Neural progenitor cell (in vitro differentiated cells): ENCODE data around the gene MAGI2. TPM values are rescaled to one million over a fixed set of nuclear protein-coding genes. Genes with fewer than 3 reads are reported as not detected.
A peak's percentile ranks its signal among the peaks of the same experiment; 100 is the strongest.

Experiments used
- DNase-seq: peaks from one replicate; pipeline ENCODE4 v3.0.0-alpha.2; 2016; ENCODE audit warnings: low spot score
- H2AFZ ChIP-seq: fragments of 200-600 bp; sonication (generic); replicated peaks from 2 replicates; pipeline ENCODE4 v1.6.1; 2016; ENCODE audit warnings: antibody characterized with exemption
- H3F3A ChIP-seq: fragments of 200-600 bp; sonication (generic); 2 replicates; pipeline ENCODE4 v1.6.1; 2016; ENCODE audit warnings: antibody characterized with exemption, low read depth
- H3K27ac ChIP-seq: fragments of 200-600 bp; sonication (generic); 2 replicates; pipeline ENCODE4 v1.5.1; 2016; ENCODE audit warnings: mild to moderate bottlenecking
- H3K27me3 ChIP-seq: fragments of 200-600 bp; sonication (generic); 2 replicates; pipeline ENCODE4 v1.6.1; 2016; ENCODE audit warnings: mild to moderate bottlenecking, moderate library complexity
- H3K36me3 ChIP-seq: fragments of 200-600 bp; sonication (generic); 2 replicates; pipeline ENCODE4 v1.5.1; 2016
- H3K4me1 ChIP-seq: fragments of 200-600 bp; sonication (generic); 2 replicates; pipeline ENCODE4 v1.6.1; 2016; ENCODE audit warnings: mixed run types
- H3K4me2 ChIP-seq: fragments of 200-600 bp; sonication (generic); 2 replicates; pipeline ENCODE4 v1.6.1; 2016
- H3K4me3 ChIP-seq: fragments of 200-600 bp; sonication (generic); 2 replicates; pipeline ENCODE4 v1.5.1; 2016
- H3K79me2 ChIP-seq: fragments of 200-600 bp; sonication (generic); 2 replicates; pipeline ENCODE4 v1.6.1; 2016; ENCODE audit warnings: low read depth
- H3K9ac ChIP-seq: fragments of 200-600 bp; sonication (generic); 2 replicates; pipeline ENCODE4 v1.6.1; 2016
- H3K9me3 ChIP-seq: fragments of 200-600 bp; sonication (generic); 2 replicates; pipeline ENCODE4 v1.5.1; 2016; ENCODE audit warnings: low read depth
- H4K20me1 ChIP-seq: fragments of 200-600 bp; sonication (generic); 2 replicates; pipeline ENCODE4 v1.6.1; 2016; ENCODE audit warnings: low read depth
- H3K27ac Mint-ChIP-seq: 3 replicates; pipeline ENCODE4 v1.8.0; 2021; ENCODE audit warnings: mixed read lengths
- H3K27me3 Mint-ChIP-seq: 2 replicates; pipeline ENCODE4 v1.8.0; 2022; ENCODE audit warnings: low read depth, mild to moderate bottlenecking, inconsistent platforms, moderate library complexity, mixed read lengths; ENCODE audit not compliant: insufficient read depth
- H3K36me3 Mint-ChIP-seq: 3 replicates; pipeline ENCODE4 v1.8.0; 2021; ENCODE audit warnings: mixed read lengths
- H3K4me1 Mint-ChIP-seq: 3 replicates; pipeline ENCODE4 v1.8.0; 2021; ENCODE audit warnings: mixed read lengths
- H3K4me3 Mint-ChIP-seq: 3 replicates; pipeline ENCODE4 v1.8.0; 2021; ENCODE audit warnings: mild to moderate bottlenecking, moderate library complexity, mixed read lengths
- H3K9me3 Mint-ChIP-seq: 3 replicates; pipeline ENCODE4 v1.8.0; 2020; ENCODE audit warnings: mixed read lengths
- EZH2 ChIP-seq: fragments of 200-600 bp; sonication (generic); IDR thresholded peaks from 2 replicates; pipeline ENCODE4 v1.6.1; 2017; ENCODE audit warnings: antibody characterized with exemption, mild to moderate bottlenecking, moderate library complexity
- EZH2phosphoT487 ChIP-seq: fragments of 200-600 bp; sonication (generic); IDR thresholded peaks from 2 replicates; pipeline ENCODE4 v1.6.1; 2017; ENCODE audit warnings: antibody characterized with exemption
- total RNA-seq: library from RNA; depleted of rRNA; stranded (reverse); fragments of >200 nt; gene quantifications from 2 replicates; pipeline ENCODE4 v1.2.3, GENCODE V29; 2015; ENCODE audit warnings: low replicate concordance
- TF ChIP-seq, protein P1 (sequence below): fragments of 200-600 bp; sonication (generic); IDR thresholded peaks from 2 replicates; pipeline ENCODE4 v1.5.1; 2017; ENCODE audit warnings: antibody characterized with exemption, mild to moderate bottlenecking

The MAGI2 gene
- total RNA-seq, 1 donor from 2014 or later = 5.8 TPM

DNA sequence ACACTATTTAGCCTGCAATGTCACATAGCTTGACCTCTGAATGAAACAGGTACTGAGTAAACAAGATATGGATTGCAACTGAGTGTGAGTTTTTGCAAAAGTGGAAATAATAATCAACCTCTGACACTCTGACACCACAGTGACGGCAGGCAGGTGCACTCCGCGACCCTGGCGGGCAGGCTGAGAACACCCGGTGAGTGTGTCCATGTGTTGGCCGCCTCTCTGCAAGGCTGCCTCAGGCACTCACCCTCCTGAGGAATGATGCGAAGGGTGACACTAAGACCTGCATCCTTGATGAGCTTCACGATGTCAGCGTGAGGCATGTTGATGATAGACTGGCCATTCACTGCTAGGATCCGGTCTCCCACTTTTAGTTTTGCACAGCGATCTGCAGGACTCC, 1318.7 kb downstream of the MAGI2 start:
- H2AFZ ChIP-seq = peak overlapping the region; percentile 42
- no peaks in the 10 kb centered on the region for H3K27me3 Mint-ChIP-seq
- no peaks in the 10 kb centered on the region for H3K79me2 ChIP-seq
- no peak overlapping the region for H3K27ac Mint-ChIP-seq
- H3F3A ChIP-seq = no peaks in the 10 kb centered on the region
- H3K9ac ChIP-seq = no peak overlapping the region
- no peaks in the 10 kb centered on the region for H3K9me3 Mint-ChIP-seq
- peaks cover 2% of the 10 kb centered on the region for H3K36me3 Mint-ChIP-seq
- H3K36me3 ChIP-seq = no peaks in the 10 kb centered on the region
- H3K4me1 Mint-ChIP-seq = peaks cover 17% of the 10 kb centered on the region
- DNase-seq = no peak
- no peak overlapping the region for H3K4me3 ChIP-seq
- no peaks in the 10 kb centered on the region for H4K20me1 ChIP-seq
- H3K4me1 ChIP-seq = no peaks in the 10 kb centered on the region
- H3K27me3 ChIP-seq = no peaks in the 10 kb centered on the region
- TF ChIP-seq, protein P1, sequence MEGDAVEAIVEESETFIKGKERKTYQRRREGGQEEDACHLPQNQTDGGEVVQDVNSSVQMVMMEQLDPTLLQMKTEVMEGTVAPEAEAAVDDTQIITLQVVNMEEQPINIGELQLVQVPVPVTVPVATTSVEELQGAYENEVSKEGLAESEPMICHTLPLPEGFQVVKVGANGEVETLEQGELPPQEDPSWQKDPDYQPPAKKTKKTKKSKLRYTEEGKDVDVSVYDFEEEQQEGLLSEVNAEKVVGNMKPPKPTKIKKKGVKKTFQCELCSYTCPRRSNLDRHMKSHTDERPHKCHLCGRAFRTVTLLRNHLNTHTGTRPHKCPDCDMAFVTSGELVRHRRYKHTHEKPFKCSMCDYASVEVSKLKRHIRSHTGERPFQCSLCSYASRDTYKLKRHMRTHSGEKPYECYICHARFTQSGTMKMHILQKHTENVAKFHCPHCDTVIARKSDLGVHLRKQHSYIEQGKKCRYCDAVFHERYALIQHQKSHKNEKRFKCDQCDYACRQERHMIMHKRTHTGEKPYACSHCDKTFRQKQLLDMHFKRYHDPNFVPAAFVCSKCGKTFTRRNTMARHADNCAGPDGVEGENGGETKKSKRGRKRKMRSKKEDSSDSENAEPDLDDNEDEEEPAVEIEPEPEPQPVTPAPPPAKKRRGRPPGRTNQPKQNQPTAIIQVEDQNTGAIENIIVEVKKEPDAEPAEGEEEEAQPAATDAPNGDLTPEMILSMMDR = no peak
- no peak for TF ChIP-seq EZH2
- no peak for TF ChIP-seq EZH2phosphoT487
- H3K4me3 Mint-ChIP-seq = no peak overlapping the region
- no peaks in the 10 kb centered on the region for H3K9me3 ChIP-seq
- H3K4me2 ChIP-seq = no peak overlapping the region
- no peak overlapping the region for H3K27ac ChIP-seq

DNA sequence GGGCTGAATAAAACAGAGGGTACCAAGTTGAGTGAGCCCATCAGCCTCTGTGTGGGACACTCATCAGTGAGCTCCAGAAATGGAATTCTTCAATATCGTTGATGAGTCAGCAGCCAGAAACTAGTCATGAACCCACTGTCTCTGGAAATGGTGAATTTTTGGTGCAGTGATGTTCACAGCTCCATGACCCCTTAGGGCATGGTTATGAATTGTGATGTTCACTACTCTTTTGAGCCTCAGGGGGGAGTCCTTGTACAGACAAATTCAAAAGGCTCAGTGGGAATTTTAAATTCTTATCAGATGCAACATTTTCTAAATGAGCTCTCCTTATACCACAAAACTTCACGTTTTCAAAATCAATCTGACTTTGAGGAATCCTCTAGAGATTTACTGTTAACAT, 1319.2 kb downstream of the MAGI2 start:
- H3K27ac Mint-ChIP-seq = no peak overlapping the region
- peak; percentile 37 for DNase-seq
- H3K27me3 Mint-ChIP-seq = no peaks in the 10 kb centered on the region
- H3K4me1 Mint-ChIP-seq = peaks cover 13% of the 10 kb centered on the region
- H3K9ac ChIP-seq = no peak overlapping the region
- TF ChIP-seq EZH2phosphoT487 (no peak), EZH2 (no peak)
- TF ChIP-seq, protein P1 = peak; percentile 70
- H3K79me2 ChIP-seq = no peaks in the 10 kb centered on the region
- no peaks in the 10 kb centered on the region for H3K36me3 ChIP-seq
- no peaks in the 10 kb centered on the region for H4K20me1 ChIP-seq
- no peak overlapping the region for H3K4me3 Mint-ChIP-seq
- H3K27ac ChIP-seq = no peak overlapping the region
- no peaks in the 10 kb centered on the region for H3K9me3 Mint-ChIP-seq
- H3K36me3 Mint-ChIP-seq = peaks cover 2% of the 10 kb centered on the region
- H3K4me1 ChIP-seq = no peaks in the 10 kb centered on the region
- H3K4me3 ChIP-seq = no peak overlapping the region
- H3K27me3 ChIP-seq = no peaks in the 10 kb centered on the region
- no peaks in the 10 kb centered on the region for H3F3A ChIP-seq
- H3K4me2 ChIP-seq = no peak overlapping the region
- H2AFZ ChIP-seq = no peak overlapping the region
- H3K9me3 ChIP-seq = no peaks in the 10 kb centered on the region

DNA sequence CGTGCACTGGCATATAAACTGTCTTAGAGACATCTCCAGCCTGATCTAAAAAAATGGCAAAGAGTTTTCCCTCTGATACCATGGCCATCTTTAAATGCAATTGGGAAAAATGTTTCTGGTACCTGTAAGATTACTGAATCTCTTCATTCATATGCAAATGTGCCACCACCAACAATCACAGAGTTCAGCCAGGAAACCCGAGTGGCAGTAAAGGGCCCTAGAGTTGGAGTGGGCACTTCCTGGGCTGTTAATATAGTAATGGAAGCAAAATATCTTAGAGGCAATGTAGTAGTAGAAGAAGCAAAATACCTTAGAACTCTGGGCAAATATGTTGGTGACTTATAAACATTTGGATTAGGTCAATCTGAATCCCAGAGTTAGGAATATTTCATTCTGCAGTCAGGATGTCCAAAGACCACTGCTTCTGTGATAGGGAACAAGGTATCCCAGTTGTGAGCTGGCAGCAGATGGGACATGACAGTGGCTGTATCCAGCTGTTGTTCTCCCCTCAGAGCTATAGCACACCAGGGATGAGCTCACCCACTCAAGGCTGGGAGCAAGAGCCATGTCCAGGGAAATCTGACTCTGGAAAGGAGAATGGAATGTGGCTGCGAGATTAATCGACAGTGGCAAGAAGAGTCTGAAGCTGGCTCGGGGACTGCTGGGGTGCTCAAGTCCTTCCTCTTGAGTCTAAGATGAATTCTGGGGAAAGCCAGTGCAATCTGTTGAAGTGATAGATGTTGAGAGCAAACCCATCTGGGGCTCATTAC, 1322.8 kb downstream of the MAGI2 start:
- H3K36me3 ChIP-seq = no peaks in the 10 kb centered on the region
- H3K4me3 ChIP-seq = no peak overlapping the region
- no peaks in the 10 kb centered on the region for H4K20me1 ChIP-seq
- H3K4me3 Mint-ChIP-seq = no peak overlapping the region
- H3K36me3 Mint-ChIP-seq = peaks cover 2% of the 10 kb centered on the region
- TF ChIP-seq, protein P1 = no peak
- TF ChIP-seq EZH2 = no peak
- TF ChIP-seq EZH2phosphoT487 = no peak
- peaks cover 15% of the 10 kb centered on the region for H3K4me1 Mint-ChIP-seq
- H3K9me3 ChIP-seq = no peaks in the 10 kb centered on the region
- no peak overlapping the region for H3K27ac Mint-ChIP-seq
- no peaks in the 10 kb centered on the region for H3K27me3 Mint-ChIP-seq
- H3K27me3 ChIP-seq = no peaks in the 10 kb centered on the region
- no peaks in the 10 kb centered on the region for H3K79me2 ChIP-seq
- H3K9ac ChIP-seq = no peak overlapping the region
- peaks cover 9% of the 10 kb centered on the region for H3K4me1 ChIP-seq
- DNase-seq = peak; percentile 13
- H3K4me2 ChIP-seq = no peak overlapping the region
- H3K9me3 Mint-ChIP-seq = no peaks in the 10 kb centered on the region
- no peak overlapping the region for H3K27ac ChIP-seq
- H3F3A ChIP-seq = no peaks in the 10 kb centered on the region
- H2AFZ ChIP-seq = no peak overlapping the region
